Endothelial cell of umbilical vein (primary cell): ENCODE results near the gene TMEM270. TPM values are rescaled to one million over a fixed set of nuclear protein-coding genes. Genes with fewer than 3 reads are reported as not detected.

Experiments used
- BruUV-seq: library from RNA; stranded (reverse); fragments of 400-500 nt; replicated peaks from 2 replicates; lab custom pipeline; 2021; lab: Mats Ljungman, UMichigan
- CTCF ChIA-PET: fragments of 300-600, 350-600 bp; sonication (Branson Sonifier 250); formaldehyde crosslinking; loops from one replicate; lab custom pipeline; 2021; ENCODE audit warnings: antibody characterized with exemption, inconsistent platforms; lab: Charles Lee
- POLR2A ChIA-PET: fragments of 300-600, 350-600 bp; sonication (Branson Sonifier 250); formaldehyde crosslinking; loops from one replicate; lab custom pipeline; 2021; ENCODE audit warnings: antibody characterized with exemption, inconsistent platforms; lab: Charles Lee
- DNase-seq: peaks from one replicate; pipeline ENCODE4 v3.0.0-alpha.2; 2011; ENCODE audit warnings: low read depth, low spot score
- FAIRE-seq: peaks from 2 replicates; lab custom pipeline; 2011; peaks lifted over from hg19 to GRCh38; lab: Jason Lieb, UNC
- H2AFZ ChIP-seq: 2 replicates; pipeline ENCODE4 v1.6.0; 2012; ENCODE audit warnings: low read depth, low read length, control low read depth, inconsistent platforms
- H3K27ac ChIP-seq: 2 replicates; pipeline ENCODE4 v1.5.1; 2011; ENCODE audit warnings: low read depth, mild to moderate bottlenecking, control low read depth, low read length, moderate library complexity; ENCODE audit not compliant: insufficient read depth
- H3K27me3 ChIP-seq, 2 experiments: 2 replicates each; pipeline versions ENCODE4 v1.6.0 to v1.6.1; 2011; ENCODE audit warnings: low read length in 2 of 2, mixed read lengths in 1 of 2; ENCODE audit not compliant: control insufficient read depth in 2 of 2, insufficient read depth in 2 of 2
- H3K36me3 ChIP-seq, 2 experiments: 2 replicates in 1 of 2; 3 replicates in 1 of 2; pipeline ENCODE4 v1.5.1; 2011; ENCODE audit warnings: low read length in 2 of 2, mild to moderate bottlenecking in 1 of 2, moderate library complexity in 1 of 2; ENCODE audit not compliant: control insufficient read depth in 2 of 2, insufficient read depth in 2 of 2; ENCODE audit errors: extremely low read depth in 1 of 2
- H3K4me1 ChIP-seq: 3 replicates; pipeline ENCODE4 v1.5.1; 2011; ENCODE audit warnings: mild to moderate bottlenecking, low read length; ENCODE audit not compliant: control insufficient read depth, insufficient read depth; ENCODE audit errors: extremely low read depth
- H3K4me2 ChIP-seq: 2 replicates; pipeline ENCODE4 v1.6.1; 2011; ENCODE audit warnings: low read length, control low read depth, mixed read lengths; ENCODE audit not compliant: insufficient read depth
- H3K4me3 ChIP-seq, 3 experiments: fragments of 200-600 bp in 1 of 3; sonication (generic), shearing (Covaris generic) in 1 of 3; replicated peaks in 1 of 3; 2 replicates each; pipeline ENCODE4 v1.5.1; 2011 to 2016; ENCODE audit warnings: control low read depth in 3 of 3, low read length in 3 of 3, mild to moderate bottlenecking in 2 of 3, inconsistent platforms in 1 of 3, low read depth in 1 of 3, moderate library complexity in 1 of 3; ENCODE audit not compliant: insufficient read depth in 1 of 3
- H3K79me2 ChIP-seq: 2 replicates; pipeline ENCODE4 v1.6.0; 2012; ENCODE audit warnings: low read length, inconsistent platforms; ENCODE audit not compliant: control insufficient read depth, insufficient read depth
- H3K9ac ChIP-seq: replicated peaks from 2 replicates; pipeline ENCODE3; 2011; ENCODE audit warnings: low read length, control low read depth; ENCODE audit not compliant: insufficient read depth; ENCODE audit errors: extremely low read depth
- H3K9me1 ChIP-seq: replicated peaks from 3 replicates; pipeline ENCODE4 v1.6.0; 2011; ENCODE audit warnings: mild to moderate bottlenecking, low read length; ENCODE audit not compliant: control insufficient read depth, insufficient read depth; ENCODE audit errors: extremely low read depth
- H3K9me3 ChIP-seq: replicated peaks from 2 replicates; pipeline ENCODE4 v1.5.1; 2012; ENCODE audit warnings: low read length, inconsistent platforms; ENCODE audit not compliant: control insufficient read depth, insufficient read depth
- H4K20me1 ChIP-seq: replicated peaks from 2 replicates; pipeline ENCODE3; 2011; ENCODE audit warnings: mild to moderate bottlenecking, low read length; ENCODE audit not compliant: control insufficient read depth, insufficient read depth; ENCODE audit errors: extremely low read depth
- CTCF ChIP-seq, 2 donors: IDR thresholded peaks; 1 replicate in 1 of 2; 2 replicates in 1 of 2; pipeline ENCODE4 v1.5.1; 2011; ENCODE audit warnings: low read length in 2 of 2, mild to moderate bottlenecking in 2 of 2, moderate library complexity in 2 of 2, control low read depth in 1 of 2, inconsistent platforms in 1 of 2, low read depth in 1 of 2; ENCODE audit not compliant: insufficient read depth in 1 of 2; ENCODE audit errors: extremely low read depth in 1 of 2
- EZH2 ChIP-seq: IDR thresholded peaks from 2 replicates; pipeline ENCODE4 v1.6.1; 2012; ENCODE audit warnings: borderline replicate concordance, low read depth, mild to moderate bottlenecking, moderate library complexity, low read length, inconsistent platforms; ENCODE audit not compliant: severe bottlenecking
- FOS ChIP-seq: IDR thresholded peaks from 2 replicates; pipeline ENCODE4 v1.6.1; 2011; ENCODE audit warnings: mild to moderate bottlenecking, low read length, moderate library complexity, borderline replicate concordance; ENCODE audit not compliant: insufficient read depth
- GATA2 ChIP-seq: IDR thresholded peaks from 2 replicates; pipeline ENCODE4 v1.7.0; 2011; ENCODE audit warnings: low read depth, mild to moderate bottlenecking, moderate library complexity, mixed read lengths, low read length; ENCODE audit not compliant: insufficient read length, insufficient read depth
- JUN ChIP-seq: IDR thresholded peaks from 2 replicates; pipeline ENCODE4 v1.6.1; 2011; ENCODE audit warnings: borderline replicate concordance, low read depth; ENCODE audit not compliant: insufficient read length, insufficient read depth
- MAX ChIP-seq: IDR thresholded peaks from 2 replicates; pipeline ENCODE4 v1.6.1; 2011; ENCODE audit not compliant: insufficient read depth, insufficient read length
- MYC ChIP-seq: IDR thresholded peaks from one replicate; pipeline ENCODE4 v1.6.1; 2011; ENCODE audit warnings: mild to moderate bottlenecking, low read depth, low read length
- POLR2A ChIP-seq: IDR thresholded peaks from 2 replicates; pipeline ENCODE4 v1.6.1; 2012; ENCODE audit warnings: low read depth, mild to moderate bottlenecking, control low read depth, low read length
- POLR2AphosphoS5 ChIP-seq: IDR thresholded peaks from 2 replicates; pipeline ENCODE4 v1.6.1; 2012; ENCODE audit warnings: low read depth, mild to moderate bottlenecking, control low read depth, low read length, moderate library complexity; ENCODE audit not compliant: insufficient read depth
- dilution Hi-C: fragments of 300-500 bp; cut with MboI; formaldehyde crosslinking; loops from one replicate; pipeline ENCODE4 v1.15.0; 2019; ENCODE audit warnings: low sequenced_read_pairs; ENCODE audit not compliant: extremely low pct_ligation_motif_present
- intact Hi-C: fragments of 100-400 bp; cut with micrococcal nuclease; formaldehyde crosslinking; loops from one replicate; pipeline ENCODE4 v1.10.0; 2022
- polyA plus RNA-seq, 4 experiments: library from polyadenylated mRNA; depleted of rRNA in 3 of 4; stranded (reverse) in 3 of 4; unstranded in 1 of 4; fragments of >200 nt; gene quantifications; 2 replicates each; pipeline versions ENCODE4 v1.2.1 to v1.2.3, GENCODE V29; 2011 to 2012; ENCODE audit warnings: missing spikeins in 1 of 4
- total RNA-seq: library from RNA; stranded (reverse); gene quantifications from 2 replicates; pipeline ENCODE4 v1.2.3, GENCODE V29; 2021

Gene TMEM270
- total and polyA plus RNA-seq, 2 donors (not counting 3 experiments of a cell fraction or from before 2014, with no cell fraction given): not detected

GRCh38 chr7:73861305-73861704 lies 346 bp downstream of the TMEM270 start:
- CTCF ChIA-PET: no interaction called here
- FAIRE-seq: no peak
- no peak for DNase-seq
- no peaks in the 10 kb centered on the region for H3K79me2 ChIP-seq
- no peaks in the 10 kb centered on the region for H3K27me3 ChIP-seq
- no peaks in the 10 kb centered on the region for H3K36me3 ChIP-seq
- TF ChIP-seq FOS (no peak), MYC (no peak), POLR2AphosphoS5 (no peak), CTCF (IDR thresholded peaks at IDR 0.05; ENCODE audit: extremely low read depth in 1 of 2, insufficient read depth in 1 of 2, low read depth in 1 of 2, low read length in 2 of 2) (no peak), EZH2 (no peak), GATA2 (no peak), POLR2A (no peak), MAX (no peak), JUN (no peak)
- no peaks in the 10 kb centered on the region for H3K9me3 ChIP-seq
- no peak overlapping the region for H3K4me3 ChIP-seq
- H4K20me1 ChIP-seq: no peaks in the 10 kb centered on the region
- POLR2A ChIA-PET: no interaction called here
- no peak overlapping the region for H3K4me2 ChIP-seq
- no peak overlapping the region for H3K9ac ChIP-seq
- intact Hi-C loops: no loop called here
- no TSS peak for BruUV-seq
- dilution Hi-C loops: no loop called here
- no peaks in the 10 kb centered on the region for H3K9me1 ChIP-seq
- H2AFZ ChIP-seq: no peak overlapping the region
- H3K4me1 ChIP-seq: no peaks in the 10 kb centered on the region
- no peak overlapping the region for H3K27ac ChIP-seq
